NCI-H146 treated with DMSO at 0.1 percent for 48 hours (cell line): ENCODE results near the gene ZNF32.

ENCODE experiments used
- DNase-seq: peaks from one replicate; lab custom pipeline; 2025; ENCODE audit not compliant: unreplicated experiment; lab: John Stamatoyannopoulos, UW

Gene ZNF32, protein sequence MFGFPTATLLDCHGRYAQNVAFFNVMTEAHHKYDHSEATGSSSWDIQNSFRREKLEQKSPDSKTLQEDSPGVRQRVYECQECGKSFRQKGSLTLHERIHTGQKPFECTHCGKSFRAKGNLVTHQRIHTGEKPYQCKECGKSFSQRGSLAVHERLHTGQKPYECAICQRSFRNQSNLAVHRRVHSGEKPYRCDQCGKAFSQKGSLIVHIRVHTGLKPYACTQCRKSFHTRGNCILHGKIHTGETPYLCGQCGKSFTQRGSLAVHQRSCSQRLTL

GRCh38 chr10:43648398-43649184 is at the start of gene ZNF32:
Gene ZNF32 (minus strand): TSS chr10:43648881. CDS start chr10:43646133, 2,748 bp downstream.
- peak; percentile 69 for DNase-seq

- no peak for DNase-seq
Measured at GRCh38 chr10:43698156-43698555, 49.5 kb upstream of the ZNF32 start.

DNA sequence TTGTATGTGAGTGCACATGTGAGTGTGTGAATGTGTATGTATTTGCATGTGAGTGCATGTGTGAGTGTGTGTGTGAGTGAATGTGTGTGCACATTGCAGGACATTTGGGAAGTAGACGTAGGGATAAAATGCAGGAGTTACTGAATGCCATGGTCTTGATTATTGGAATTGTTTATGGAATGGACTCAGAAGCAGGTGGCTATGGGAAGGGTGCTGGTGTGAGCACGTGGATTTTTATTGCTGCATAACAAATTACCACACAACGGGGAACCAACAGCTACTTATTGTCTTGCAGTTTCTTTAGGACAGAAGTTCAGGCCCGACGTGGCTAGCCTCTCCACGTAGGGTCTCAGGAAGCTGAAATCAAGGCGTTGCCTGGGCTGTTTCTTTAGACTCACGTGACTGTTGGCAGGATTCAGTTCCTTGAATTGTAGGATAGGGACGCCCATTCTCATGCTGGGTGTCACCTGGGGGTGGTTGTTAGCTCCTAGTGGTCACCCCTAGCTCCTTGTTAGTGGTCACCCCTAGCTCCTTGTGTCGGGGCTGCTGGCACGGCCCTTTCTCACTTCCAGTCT is 48.3 kb upstream of the ZNF32 start:
- DNase-seq: no peak

- DNase-seq: no peak
Measured at GRCh38 chr10:43695730-43696129, 47.0 kb upstream of the ZNF32 start.

- DNase-seq: no peak
Measured at GRCh38 chr10:43695321-43695720, 46.6 kb upstream of the ZNF32 start.

DNA sequence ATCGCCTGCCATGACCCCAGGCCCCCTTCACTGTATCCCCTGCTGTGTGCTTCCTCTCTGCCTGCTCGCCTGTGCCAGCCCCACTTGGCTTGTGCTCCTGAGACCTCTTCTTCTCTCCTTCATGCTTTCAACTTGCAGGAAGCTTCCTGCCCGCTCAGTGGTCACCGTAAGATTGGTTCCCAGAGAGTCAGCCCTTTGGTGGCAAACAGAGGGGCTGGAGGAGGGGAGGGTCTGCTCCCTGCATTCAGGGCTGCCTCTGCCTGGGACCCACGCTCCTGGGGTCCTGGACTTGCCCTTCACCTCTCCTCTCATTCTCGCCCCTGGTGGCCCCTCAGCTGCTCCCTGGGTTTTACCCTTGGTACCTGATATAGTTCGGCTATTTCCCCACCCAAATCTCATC is 45.8 kb upstream of the ZNF32 start:
- no peak for DNase-seq

GRCh38 chr10:43693602-43694001 is 44.9 kb upstream of the ZNF32 start:
- no peak for DNase-seq

DNA sequence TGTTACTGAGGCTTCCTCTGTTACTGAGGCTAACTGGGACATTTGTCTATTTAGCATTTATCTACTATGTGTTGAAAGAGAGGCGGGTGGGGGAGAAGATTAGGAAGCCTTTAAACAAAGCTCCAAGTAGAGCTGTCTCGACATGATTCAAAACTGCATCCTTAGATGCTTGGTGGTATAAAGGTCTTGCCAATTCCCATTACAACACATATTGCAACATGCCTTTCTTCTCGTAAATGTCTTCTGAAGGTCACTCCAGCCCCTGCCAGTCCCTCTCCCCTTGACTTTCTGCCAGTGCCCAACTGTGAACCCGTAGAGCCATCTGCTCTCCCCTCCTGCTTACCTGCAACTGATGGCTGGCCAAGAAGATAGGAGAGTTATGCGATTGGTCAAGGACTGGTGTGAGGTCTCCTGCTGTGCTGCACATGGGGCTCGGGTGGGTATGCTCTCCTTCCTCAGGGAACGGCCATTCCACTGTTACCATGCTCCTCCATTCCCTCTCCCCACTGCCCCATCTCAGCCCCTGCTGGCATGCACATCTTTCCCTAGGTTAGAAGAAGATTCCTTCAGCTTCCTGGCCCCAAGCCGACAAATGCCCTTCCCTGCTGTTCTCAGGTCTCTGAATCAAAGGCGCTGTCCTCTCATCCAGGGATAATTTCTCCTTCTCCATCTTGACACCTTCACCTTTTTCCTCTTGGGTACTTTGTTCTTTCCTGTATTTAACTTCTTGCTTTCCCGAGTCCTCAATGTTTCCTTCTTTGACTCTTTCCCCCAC is 43.6 kb upstream of the ZNF32 start:
- no peak for DNase-seq

- DNase-seq: no peak
Measured at GRCh38 chr10:43691485-43691884, 42.8 kb upstream of the ZNF32 start.

DNA sequence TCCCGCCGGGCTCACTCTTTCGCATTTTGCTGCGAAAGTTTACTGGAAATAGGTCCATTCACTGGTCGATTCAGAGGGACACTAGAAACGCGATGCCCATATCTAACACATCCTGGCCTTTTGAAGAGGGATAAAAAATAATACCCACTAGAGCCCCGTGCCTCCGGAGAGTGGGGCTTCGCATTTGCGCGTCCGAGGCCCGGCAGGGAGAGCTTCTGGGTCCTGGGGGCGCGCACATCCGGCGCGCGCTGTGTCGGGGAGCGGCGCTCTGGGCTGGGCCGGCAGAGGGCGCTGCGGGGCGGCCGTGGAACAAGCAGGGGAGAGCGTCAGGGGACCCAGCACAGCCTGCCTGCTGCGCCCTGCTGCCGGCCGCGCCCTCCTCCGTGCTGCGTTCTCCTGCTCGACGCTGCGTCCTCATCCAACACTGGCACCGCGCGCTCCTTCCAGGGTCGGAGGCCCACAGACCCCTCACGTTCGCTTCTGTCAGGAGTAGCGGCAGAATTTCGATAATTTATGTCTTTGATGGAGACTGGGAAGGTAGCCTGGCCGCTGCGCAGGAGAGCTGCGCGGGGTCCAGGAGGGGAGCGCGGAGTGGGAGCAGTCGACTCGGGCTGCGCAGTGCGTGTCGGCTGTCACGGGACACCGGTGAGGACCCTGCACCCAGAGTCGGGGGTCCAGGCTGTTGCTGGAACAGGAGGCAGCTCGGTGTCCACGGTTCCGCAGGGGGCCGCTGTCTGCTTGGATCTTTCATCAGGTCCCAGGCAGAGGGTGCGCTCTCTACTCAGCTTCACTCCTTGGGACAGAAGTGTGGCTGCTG is 41.5 kb upstream of the ZNF32 start:
- peak; percentile 44 for DNase-seq

DNA sequence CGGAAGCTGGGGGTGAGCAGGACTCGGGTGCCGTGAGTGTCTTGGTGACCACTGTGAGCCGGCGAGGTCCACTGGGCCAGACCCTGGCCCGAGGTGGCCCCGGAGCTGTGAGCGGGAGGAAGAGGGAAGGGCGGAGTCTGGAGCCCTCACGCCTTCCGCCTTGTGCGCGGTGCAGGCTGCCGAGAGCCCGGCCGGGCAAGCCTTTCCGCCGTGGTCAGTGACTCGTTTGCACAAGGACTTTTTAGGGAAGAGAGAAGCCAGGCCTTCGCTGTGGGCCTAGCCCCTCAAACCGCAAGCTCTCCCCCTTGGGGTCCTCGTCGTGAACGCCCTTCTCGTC is 40.9 kb upstream of the ZNF32 start:
- no peak for DNase-seq

- no peak for DNase-seq
Measured at GRCh38 chr10:43689007-43689491, 40.4 kb upstream of the ZNF32 start.

GRCh38 chr10:43688348-43688892 is 39.7 kb upstream of the ZNF32 start:
- no peak for DNase-seq

DNA sequence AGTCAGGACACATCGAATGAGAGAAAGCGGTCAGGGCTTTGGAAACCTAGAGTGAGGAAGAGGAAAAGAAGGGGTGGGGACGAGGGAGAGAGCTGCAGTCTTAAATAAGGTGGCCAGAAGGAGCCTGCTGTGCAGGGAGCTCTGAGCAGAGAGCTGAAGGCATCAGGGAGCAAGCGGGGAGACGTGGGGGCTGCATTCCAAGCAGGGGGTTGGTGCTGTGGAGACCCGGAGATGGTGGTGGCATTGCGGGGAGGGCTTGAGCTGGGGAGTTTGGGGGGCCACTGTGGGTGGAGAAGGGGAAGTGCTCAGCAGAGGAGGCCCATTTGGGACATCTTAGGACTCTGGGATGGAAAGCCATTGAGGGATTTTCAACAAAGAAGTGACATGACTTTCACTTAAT is 38.7 kb upstream of the ZNF32 start:
- DNase-seq: no peak

DNA sequence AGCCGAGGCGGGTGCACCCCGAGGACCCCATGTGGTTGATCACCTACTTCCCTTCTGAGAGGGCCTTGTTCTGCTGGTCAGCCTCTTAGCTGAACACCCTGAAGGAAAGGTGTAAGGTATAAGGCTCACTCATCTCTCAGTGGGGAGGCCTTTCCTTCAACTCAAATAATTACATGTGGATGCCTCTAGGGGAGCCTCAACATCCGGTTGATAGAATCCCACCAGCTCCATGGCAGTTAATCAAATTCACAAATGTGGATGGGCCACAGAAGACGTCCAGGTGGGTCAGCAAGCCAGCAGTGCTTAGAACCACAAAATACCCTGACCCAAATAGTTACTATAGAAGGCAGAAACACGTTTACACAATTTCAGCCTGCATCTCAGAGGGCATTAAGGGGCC is 37.7 kb upstream of the ZNF32 start:
- DNase-seq: no peak

- DNase-seq: no peak
Measured at GRCh38 chr10:43685744-43686143, 37.1 kb upstream of the ZNF32 start.

GRCh38 chr10:43684292-43684559 is 35.5 kb upstream of the ZNF32 start:
- no peak for DNase-seq

- DNase-seq: no peak
Measured at GRCh38 chr10:43683451-43684291, 35.0 kb upstream of the ZNF32 start.

DNA sequence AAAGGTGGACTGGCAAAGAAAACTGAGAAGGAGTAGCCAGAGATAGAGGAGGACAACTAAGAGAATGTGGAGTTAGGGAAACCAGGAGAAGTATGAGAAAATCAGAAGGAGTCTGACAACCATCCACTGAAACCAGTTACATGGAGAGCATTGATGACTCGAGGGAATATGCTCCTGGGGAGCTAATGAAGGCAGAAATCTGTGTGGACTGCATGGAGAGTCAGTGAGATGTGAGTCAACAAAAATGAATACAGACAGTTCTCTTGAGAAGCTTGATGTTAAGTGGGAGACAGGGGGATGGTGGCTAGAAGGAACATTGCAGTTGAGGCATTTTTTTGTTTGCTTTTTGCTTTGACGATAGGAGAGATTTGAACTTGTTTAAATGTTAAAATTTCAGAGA is 34.3 kb upstream of the ZNF32 start:
- no peak for DNase-seq

- no peak for DNase-seq
Measured at GRCh38 chr10:43681721-43682120, 33.0 kb upstream of the ZNF32 start.
